ENCODE results near the gene AFM.

The AFM gene

DNA sequence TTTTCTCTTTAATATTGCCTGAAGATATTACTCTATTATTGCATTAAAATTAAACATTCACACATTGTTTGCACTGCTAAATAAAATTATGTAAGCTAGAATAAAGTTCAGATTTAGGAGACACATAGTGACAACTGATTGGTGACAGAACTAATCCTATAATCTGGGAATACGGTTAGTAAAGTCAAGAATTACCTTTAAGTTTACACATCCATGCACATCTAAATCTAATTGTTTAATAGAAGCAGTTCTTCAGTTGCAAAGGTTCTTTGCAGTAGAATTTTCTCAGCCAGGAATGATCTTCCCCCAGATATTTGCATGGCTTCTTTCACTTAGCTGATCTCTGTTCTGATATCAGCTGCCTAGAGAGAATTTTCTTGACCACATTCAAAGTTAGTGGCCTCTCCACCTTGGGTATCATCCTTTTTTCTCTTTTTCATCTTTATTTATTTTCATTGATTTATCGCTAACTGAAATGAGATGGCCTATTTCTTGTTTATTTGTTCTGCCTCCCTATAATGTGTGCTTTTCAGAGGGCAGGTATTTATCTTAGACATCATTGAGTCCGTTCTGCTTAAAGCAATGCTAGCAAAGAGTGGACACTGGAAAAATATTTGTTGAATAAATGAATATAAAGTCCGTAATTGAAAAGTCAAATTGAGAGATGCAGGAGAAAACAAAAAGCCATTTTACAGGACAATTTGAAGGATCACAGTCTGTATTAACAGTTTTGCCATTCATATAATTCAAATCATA is 32.9 kb upstream of the AFM start:
- in situ Hi-C loops (cut with MboI; ENCODE audit: low pct_unique_long_range_greater_than_20kb, low sequenced_read_pairs): no loop called here
- no peak for DNase-seq

DNA sequence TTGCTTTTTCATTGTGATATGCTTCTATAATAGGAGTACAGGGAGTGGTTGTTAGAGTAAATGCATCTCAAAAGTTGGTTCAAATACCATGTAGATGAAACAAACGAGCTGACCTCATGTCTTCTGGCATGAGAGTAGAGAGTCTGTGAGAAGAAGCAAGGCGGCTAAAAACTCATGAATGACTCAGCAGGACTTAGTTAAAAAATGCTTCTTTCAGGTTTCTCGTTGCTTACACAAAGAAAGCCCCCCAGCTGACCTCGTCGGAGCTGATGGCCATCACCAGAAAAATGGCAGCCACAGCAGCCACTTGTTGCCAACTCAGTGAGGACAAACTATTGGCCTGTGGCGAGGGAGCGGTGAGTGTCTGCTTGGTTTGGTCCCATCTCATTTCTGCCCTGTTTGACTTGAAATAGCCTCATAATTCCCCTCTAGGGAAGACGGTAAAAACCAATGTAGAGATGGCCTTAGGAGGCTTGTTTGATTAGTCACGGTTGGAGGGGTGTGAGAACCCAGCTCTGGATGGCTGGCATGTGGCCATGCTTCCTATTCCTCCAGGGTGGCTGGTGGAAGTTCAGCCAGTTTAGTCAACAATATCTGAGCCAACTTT is 31.0 kb upstream of the AFM start:
- DNase-seq: no peak
- in situ Hi-C loops (cut with MboI; ENCODE audit: low pct_unique_long_range_greater_than_20kb, low sequenced_read_pairs): no loop called here

DNA sequence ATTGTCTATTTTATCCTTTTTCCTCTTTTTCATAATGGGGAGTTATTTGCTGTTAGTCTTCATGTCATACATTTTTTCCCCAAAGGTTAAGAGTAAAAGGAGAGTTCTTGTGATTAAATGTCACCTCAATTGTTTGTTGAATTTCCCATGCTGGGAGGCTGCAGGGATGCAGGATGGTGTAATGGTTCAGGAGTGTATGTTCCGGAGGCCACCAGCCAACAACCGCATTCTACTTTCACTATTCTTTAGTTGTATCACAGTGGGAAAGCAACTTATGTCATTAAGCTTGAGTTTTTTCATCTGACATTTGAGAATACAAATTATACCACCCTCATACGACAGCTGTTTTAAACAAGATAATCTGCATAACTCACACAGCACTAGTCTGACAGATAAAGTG is 30.1 kb upstream of the AFM start:
- in situ Hi-C loops (cut with MboI; ENCODE audit: low pct_unique_long_range_greater_than_20kb, low sequenced_read_pairs): no loop called here
- no peak for DNase-seq

DNA sequence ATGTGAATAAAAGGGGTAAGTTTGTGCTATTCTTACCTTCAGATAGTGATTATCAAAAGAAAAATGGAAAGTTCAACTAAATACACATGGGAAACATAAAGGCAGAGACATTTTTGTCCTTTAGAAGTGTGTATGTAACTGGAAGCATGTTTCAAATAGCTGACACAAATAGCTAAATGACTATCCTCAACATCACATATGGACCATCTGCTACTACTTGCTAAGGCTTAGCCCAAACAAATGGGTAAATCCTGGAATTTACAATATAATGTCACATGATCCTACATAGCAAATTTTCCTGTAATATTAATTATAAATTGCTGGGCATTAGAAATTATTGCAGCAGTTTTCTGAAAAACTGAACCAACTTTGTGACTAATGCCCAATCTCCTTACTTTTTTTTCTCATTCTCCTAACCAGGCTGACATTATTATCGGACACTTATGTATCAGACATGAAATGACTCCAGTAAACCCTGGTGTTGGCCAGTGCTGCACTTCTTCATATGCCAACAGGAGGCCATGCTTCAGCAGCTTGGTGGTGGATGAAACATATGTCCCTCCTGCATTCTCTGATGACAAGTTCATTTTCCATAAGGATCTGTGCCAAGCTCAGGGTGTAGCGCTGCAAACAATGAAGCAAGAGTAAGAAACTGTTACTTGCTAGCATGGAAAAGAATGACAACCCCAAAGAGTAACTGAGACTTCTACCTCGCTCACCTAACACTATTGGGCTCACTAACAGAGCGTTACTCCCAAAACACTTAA is 29.4 kb upstream of the AFM start:
- in situ Hi-C loops (cut with MboI; ENCODE audit: low pct_unique_long_range_greater_than_20kb, low sequenced_read_pairs): no loop called here
- DNase-seq: no peak

DNA sequence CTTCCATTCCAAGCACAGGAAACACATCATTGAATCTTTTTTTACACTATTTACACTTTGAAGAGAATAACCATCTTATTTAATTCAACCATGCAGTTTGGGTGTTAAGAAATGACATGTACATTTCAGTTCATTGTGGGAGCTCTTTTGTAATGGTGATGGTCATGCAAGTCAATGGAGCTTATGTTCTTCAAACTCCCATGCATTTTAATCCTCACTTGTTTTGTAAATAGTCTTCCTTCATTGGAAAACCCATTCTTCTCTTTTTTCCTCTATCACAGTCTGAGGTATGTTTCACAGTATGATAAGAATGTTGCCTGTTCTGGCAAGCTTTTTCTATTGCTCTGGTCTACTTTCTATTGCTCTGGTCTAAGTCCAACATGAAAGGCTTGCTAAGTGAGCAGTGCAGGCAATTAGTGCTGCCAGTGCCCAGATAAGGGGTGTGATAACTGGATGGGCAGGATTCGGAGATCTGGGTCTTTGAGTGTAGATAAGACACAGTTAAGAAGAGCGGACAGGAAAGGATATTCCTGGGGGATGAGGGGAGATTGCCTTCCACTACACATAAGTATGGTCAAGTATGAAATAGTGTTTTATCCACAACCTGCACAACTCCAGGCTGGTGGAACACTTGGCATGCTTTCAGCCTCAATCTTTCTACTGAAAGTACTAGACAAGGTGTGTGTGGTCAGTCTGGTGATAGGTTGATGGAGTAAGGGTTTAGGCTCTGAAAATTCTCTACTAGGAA is 28.4 kb upstream of the AFM start:
- no peak for DNase-seq
- in situ Hi-C loops (cut with MboI; ENCODE audit: low pct_unique_long_range_greater_than_20kb, low sequenced_read_pairs): no loop called here

DNA sequence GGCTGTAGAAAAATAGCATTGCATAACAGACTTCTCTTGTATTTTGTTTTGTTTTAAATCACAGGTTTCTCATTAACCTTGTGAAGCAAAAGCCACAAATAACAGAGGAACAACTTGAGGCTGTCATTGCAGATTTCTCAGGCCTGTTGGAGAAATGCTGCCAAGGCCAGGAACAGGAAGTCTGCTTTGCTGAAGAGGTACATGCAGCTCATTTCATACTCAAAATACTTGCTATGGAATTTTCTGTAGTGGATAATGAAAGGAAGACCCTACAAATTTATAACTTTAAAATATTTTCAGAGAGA is 27.9 kb upstream of the AFM start:
- in situ Hi-C loops (cut with MboI; ENCODE audit: low pct_unique_long_range_greater_than_20kb, low sequenced_read_pairs): no loop called here
- no peak for DNase-seq

DNA sequence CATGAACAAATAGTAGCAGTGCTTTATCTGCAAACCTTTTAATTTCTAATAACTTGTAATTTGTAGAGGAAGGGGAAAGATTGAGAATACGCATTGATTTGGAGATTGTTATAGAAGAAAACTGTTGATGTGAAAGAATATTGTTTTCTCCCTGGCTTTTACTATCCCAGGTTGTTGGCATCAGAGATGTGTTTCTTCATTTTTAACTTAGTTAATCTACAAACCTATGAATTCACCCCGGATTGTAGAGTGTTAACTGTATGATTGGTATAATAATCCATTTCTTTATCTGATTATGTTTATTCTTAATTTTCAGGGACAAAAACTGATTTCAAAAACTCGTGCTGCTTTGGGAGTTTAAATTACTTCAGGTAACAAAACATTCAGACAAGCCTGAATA is 26.6 kb upstream of the AFM start:
- no peak for DNase-seq
- in situ Hi-C loops (cut with MboI; ENCODE audit: low pct_unique_long_range_greater_than_20kb, low sequenced_read_pairs): no loop called here

DNA sequence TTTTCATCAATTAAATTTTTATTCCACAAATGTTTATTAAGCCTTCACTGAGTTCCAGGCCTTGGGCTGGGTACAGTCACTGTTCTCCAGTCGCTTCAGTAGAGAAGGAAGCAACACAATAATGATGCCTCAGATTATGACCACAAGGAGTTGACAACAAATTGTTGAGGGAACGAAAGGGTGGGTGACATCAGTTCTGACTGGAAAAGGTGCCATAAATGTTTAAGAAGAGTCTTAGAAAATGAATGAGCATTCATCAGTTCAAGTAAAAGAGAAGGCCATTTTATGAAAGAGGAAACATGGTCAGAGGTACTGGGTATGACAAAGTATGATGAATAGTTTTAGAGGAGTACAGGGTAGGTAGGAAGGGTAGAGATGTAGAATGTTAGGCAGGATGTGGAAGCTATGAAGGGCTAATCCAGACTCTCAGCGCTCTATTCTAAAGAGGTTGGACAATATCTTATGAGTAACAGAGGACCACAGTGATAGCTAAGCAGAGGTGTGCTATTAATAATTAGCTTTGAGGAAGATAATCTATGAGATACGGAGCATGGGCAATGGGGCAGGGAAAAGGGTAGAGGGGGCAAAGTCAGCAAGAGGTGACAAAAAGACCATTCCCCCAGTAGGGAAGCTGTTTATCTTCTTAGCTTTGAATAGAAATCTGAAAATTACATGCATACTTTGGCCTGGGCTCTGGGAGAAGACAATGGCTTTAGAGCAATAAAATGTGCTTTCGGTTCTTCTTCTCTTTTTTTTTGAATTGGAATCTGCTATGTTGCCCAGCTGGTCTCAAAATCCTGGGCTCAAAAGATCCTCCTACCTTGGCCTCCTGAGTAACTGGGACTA is 25.1 kb upstream of the AFM start:
- in situ Hi-C loops (cut with MboI; ENCODE audit: low pct_unique_long_range_greater_than_20kb, low sequenced_read_pairs): no loop called here

DNA sequence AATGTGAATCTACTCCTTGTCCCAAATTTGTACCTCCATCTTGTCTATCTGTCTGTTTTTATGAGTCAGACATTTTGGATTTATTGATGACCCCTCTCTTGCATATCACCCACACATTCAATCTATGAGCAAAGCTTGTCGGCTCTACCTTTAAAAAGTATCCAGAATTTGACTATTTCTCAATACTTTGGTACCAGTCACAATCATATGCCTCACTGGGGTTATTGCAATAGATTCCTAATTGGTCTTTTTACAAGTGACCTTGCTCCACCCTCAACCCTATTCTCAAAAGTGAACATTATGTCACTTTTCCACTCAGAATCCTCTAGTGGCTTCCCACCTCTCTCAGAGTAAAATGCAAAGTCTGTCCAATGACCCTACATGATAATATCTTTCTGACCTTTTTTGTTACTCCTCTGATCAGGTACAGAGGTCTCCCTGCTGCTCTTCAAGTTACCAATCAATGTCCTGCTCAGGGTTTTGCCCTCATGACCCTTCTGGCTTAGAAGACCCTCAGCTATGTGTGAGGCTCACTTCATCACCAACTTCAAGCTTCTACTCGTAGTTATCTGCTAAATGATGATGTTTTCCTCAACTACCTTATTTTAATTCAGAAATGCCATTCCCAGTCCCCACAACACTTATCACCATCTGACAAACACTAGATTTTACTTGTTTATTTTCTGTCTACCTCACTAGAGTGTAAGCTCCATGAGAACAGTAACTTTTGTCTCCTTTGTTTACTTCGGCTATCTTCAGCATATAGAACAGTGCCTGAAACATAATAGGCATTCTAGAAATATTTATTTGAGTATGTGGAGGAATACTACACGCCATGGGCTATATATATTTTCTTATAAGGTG is 23.1 kb upstream of the AFM start:
- no peak for DNase-seq
- in situ Hi-C loops (cut with MboI; ENCODE audit: low pct_unique_long_range_greater_than_20kb, low sequenced_read_pairs): no loop called here

More for the DNA sequence above, 25.1 kb upstream of the AFM start:
- no peak for DNase-seq

DNA sequence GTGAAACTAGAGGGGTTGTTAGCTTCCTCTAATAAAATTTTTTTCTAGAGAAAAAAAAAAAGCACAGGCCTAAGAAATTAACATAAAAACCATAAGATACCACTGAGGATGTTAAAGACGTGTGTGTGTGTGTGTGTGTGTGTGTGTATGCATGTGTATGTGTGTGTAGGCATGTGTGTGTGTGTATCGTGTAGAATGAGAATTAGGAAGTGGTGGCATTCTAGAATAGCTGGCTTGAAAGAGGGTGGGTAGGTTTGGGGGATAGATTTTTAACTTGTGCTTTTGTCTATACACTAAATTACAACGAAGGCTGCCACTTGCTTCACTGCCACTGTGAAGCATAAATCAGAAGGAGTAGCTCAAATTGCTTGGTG is 22.5 kb upstream of the AFM start:
- DNase-seq: no peak
- in situ Hi-C loops (cut with MboI; ENCODE audit: low pct_unique_long_range_greater_than_20kb, low sequenced_read_pairs): no loop called here

DNA sequence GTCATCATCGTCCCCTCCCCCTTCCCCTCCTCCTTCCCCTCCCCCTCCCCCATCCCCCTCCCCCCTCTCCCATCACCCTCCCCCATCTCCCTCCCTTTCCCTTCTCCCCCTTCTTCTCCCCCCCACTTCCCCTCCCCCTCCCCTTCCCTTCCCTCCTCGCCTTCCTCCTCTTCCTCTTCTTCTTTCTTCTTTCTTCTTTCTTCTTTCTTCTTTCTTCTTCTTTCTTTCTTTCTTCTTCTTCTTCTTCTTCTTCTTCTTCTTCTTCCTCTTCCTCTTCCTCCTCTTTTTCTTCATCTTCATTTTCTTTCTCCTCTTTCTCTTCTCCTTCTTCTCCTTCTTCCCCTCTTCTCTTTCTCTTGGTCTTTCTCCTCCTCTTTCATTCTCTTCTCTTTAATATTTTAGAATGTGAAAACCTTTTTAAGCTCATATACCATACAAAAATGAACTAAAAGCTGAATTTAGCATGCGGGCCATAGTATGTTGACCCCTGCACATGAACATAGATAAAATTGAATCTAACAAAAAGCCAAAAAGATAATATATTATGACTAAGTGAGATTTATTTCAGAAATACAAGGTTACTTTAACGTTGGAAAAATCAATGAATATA is 20.5 kb upstream of the AFM start:
- in situ Hi-C loops (cut with MboI; ENCODE audit: low pct_unique_long_range_greater_than_20kb, low sequenced_read_pairs): no loop called here

DNA sequence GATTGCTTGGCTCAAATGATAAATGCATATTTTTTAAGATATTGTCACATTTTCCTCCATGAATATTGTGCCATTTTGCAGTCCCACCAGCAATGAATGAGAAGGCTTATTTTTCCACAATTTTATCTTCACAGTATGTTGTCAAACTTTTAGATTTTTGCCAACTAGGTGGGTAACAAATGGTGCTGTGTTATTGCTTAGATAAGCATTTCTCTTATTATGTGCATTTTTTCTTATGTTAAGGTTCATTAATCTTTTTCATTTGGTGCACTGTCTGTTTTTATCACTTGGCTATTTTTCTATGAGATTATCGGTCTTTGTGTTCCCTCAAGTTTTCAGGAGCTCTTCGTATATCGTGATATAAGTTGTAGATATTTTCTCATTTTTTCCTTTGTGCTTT is 13.4 kb upstream of the AFM start:
- DNase-seq: no peak

More for the DNA sequence above, 20.5 kb upstream of the AFM start:
- no peak for DNase-seq

DNA sequence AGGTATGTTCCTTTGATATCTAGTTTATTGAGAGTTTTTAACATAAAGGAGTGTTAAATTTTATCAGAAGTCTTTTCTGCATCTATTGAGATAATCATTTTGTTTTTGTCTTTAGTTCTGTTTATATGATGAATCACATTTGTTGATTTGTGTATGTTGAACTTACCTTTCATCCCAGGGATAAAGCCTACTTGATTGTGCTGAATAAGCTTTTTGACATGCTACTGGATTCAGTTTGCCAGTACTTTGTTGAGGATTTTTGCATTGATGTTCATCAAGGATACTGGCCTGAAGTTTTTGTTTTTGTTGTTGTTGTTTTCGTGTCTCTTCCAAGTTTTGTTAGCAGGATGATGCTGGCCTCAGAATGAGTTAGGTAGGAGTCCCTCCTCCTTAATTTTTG is 10.8 kb upstream of the AFM start:
- in situ Hi-C loops (cut with MboI; ENCODE audit: low pct_unique_long_range_greater_than_20kb, low sequenced_read_pairs): no loop called here

More for the DNA sequence above, 13.4 kb upstream of the AFM start:
- in situ Hi-C loops (cut with MboI; ENCODE audit: low pct_unique_long_range_greater_than_20kb, low sequenced_read_pairs): no loop called here

DNA sequence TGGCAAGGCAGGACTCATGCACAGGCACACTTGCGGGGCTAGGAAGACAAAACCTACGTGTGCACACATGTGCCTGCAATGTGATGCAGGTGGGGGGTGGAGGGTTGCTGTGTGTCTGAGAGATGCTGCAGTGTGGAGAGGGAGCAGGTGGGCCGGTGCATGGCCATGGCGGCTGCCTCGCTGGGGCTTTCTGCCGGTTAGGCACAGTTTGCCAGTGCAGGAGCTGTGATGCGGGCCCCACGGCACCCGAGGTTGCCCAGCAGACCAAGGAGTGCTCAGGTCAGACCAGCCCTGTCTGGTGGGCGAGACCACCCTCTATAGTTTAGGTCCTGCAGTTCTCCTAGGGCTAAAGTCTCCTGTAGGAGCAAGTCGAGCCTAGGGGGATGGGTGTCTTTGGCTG is 4.4 kb upstream of the AFM start:
- in situ Hi-C loops (cut with MboI; ENCODE audit: low pct_unique_long_range_greater_than_20kb, low sequenced_read_pairs): no loop called here
- DNase-seq: no peak

More for the DNA sequence above, 10.8 kb upstream of the AFM start:
- no peak for DNase-seq

DNA sequence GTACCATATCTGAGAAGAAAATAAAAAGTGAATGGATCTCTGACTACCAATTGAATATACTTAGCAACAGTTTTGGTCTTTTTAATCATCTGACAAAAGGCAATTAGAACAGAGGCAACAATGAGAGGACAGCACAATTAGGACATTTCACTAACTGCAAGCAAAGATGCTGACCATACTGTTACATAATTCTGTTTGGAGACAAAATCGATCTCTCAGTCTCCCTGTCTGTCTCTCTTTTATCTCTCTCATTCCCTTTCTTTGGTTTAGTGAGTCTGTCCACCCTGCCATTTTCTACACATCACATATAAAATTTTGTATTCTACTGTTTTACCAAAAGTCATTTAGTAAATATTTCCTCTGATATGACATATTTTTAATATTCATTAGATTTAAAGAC is 2.2 kb upstream of the AFM start:
- no peak for DNase-seq
- in situ Hi-C loops (cut with MboI; ENCODE audit: low pct_unique_long_range_greater_than_20kb, low sequenced_read_pairs): no loop called here

DNA sequence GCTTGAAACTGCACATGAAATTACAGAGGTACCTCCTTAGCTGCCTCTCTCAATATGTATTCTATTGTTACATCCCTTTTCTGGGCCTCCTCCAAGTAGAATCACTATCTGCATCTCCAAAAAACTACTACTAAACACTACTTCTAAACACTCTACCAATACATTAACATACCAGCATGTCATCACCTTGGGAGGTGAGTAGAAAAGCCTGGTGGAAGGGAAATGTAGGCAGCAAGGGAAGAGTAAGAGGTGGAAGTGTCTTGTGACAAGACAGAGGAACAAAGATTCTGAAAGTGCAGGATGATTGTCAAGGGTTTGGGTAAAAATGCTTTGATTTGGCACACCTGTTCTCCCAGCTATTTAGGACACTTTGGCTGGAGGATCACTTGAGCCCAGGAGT is 3.5 kb downstream of the AFM start:
- no peak for DNase-seq
- in situ Hi-C loops (cut with MboI; ENCODE audit: low pct_unique_long_range_greater_than_20kb, low sequenced_read_pairs): no loop called here

DNA sequence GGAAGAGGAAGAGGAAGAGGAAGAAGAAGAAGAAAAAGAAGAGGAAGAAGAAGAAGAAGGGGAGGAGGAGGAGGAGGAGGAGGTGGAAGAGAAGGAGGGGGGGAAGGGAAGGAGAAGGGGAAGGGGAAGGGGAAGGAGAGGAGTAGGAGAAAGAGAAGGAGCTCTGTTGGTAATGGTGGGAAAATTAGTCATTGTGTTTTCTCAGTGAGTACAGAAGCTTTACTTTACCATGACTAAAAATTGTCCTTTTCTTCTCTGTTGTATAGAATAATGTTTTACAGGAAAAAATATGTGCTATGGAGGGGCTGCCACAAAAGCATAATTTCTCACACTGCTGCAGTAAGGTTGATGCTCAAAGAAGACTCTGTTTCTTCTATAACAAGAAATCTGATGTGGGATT is 4.1 kb downstream of the AFM start:
- DNase-seq: no peak

DNA sequence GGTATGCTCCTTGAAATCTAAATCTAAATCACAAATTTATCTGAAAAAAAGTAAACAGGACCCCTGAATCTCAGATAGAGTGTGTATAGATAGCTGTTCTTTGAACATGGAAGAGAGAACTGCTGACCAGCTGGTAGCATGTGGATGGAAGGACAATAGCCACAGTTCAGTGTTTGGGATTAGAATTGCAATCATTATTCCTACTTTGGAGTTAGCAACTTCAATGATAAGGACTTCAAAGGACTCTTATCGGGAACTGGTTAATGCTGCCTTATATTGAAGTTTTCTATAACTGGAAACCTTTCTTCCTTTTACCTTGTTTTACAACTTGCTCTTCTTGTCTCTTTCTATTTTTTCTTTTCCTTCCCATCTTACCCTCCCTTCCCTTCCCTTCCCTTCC is 5.0 kb downstream of the AFM start:
- in situ Hi-C loops (cut with MboI; ENCODE audit: low pct_unique_long_range_greater_than_20kb, low sequenced_read_pairs): no loop called here
- no peak for DNase-seq

More for the DNA sequence above, 4.1 kb downstream of the AFM start:
- in situ Hi-C loops (cut with MboI; ENCODE audit: low pct_unique_long_range_greater_than_20kb, low sequenced_read_pairs): no loop called here

Measured in KBM-7 (cell line).